Measurements from ENCODE around the gene SLC5A10. TPM values are rescaled to one million over a fixed set of nuclear protein-coding genes. Genes with fewer than 3 reads are reported as not detected.

SLC5A10 gene
- total RNA-seq, 1 experiment from 2014 or later: not detected

DNA sequence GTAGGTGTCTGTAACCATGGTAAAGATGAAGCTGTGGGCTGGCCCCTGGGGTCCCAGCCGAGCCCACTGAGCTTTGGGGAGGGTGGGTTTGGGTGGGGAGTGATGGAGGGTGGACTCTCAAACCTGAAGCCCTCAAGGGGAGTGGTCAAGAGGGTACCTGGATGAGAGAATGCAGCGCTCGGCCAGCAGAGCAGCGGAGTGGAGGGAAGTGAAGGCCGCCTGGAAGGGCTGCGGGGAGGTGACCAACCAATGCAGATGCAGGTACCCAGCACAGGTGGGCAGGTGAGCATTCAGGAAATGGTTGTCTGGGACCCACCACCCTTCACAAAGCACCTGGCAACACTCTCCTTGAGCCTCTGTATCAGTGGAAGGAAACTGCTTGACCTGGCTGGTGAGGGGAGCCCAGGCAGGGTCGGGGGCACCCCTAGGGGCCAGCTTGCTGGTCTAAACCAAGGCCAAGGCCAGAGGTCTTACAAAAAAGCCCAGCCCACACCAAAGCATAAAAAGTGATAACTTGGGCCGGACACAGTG, 3.4 kb upstream of the SLC5A10 start:
- H3K18ac ChIP-seq (ENCODE audit: insufficient read length, low read depth, low read length): no peak overlapping the region
- no peak overlapping the region for H4K5ac ChIP-seq (ENCODE audit: insufficient read length, low read depth, low read length)
- WGBS (ENCODE audit: extremely low coverage, insufficient read length, low lambda C conversion rate): no CpG with 5 or more reads among the region's 8 CpGs
- Mint-ChIP-seq H3K27me3 (ENCODE audit: low read depth) (no peaks in the 10 kb centered on the region; the same call in none of the 2 replicates), H3K36me3 (ENCODE audit: insufficient read depth in 1 of 3, low read depth in 3 of 3) (no peaks in the 10 kb centered on the region; a peak in 1 of 7 replicates), H3K9me3 (no peaks in the 10 kb centered on the region), H3K4me1 (peaks cover 9 to 12% of the 10 kb centered on the region in 2 experiments), H3K27ac (no peak overlapping the region), H3K4me3 (no peak overlapping the region)
- no peaks in the 10 kb centered on the region for H3K9me3 ChIP-seq (ENCODE audit: control insufficient read depth, low read depth, low read length)
- H3K27me3 ChIP-seq (ENCODE audit: insufficient read depth, low read length): no peaks in the 10 kb centered on the region
- H3K79me2 ChIP-seq (ENCODE audit: insufficient read depth, low read length): no peaks in the 10 kb centered on the region
- no peak overlapping the region for H2AK5ac ChIP-seq (ENCODE audit: insufficient read length, low read length)
- no peak overlapping the region for H2BK12ac ChIP-seq (ENCODE audit: insufficient read length, low read depth, low read length)
- TF ChIP-seq, protein P1, sequence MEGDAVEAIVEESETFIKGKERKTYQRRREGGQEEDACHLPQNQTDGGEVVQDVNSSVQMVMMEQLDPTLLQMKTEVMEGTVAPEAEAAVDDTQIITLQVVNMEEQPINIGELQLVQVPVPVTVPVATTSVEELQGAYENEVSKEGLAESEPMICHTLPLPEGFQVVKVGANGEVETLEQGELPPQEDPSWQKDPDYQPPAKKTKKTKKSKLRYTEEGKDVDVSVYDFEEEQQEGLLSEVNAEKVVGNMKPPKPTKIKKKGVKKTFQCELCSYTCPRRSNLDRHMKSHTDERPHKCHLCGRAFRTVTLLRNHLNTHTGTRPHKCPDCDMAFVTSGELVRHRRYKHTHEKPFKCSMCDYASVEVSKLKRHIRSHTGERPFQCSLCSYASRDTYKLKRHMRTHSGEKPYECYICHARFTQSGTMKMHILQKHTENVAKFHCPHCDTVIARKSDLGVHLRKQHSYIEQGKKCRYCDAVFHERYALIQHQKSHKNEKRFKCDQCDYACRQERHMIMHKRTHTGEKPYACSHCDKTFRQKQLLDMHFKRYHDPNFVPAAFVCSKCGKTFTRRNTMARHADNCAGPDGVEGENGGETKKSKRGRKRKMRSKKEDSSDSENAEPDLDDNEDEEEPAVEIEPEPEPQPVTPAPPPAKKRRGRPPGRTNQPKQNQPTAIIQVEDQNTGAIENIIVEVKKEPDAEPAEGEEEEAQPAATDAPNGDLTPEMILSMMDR (conservative IDR thresholded peaks at IDR 0.05): no peak
- no peak overlapping the region for H4K91ac ChIP-seq (ENCODE audit: insufficient read length, low read depth, low read length)
- H4K20me1 ChIP-seq (ENCODE audit: control insufficient read depth, insufficient read depth, insufficient read length): no peaks in the 10 kb centered on the region
- H3K9ac ChIP-seq (ENCODE audit: extremely low read depth, insufficient read length, low read length): no peak overlapping the region
- no peaks in the 10 kb centered on the region for H3K79me1 ChIP-seq (ENCODE audit: insufficient read depth, low read depth, low read length, poor library complexity, severe bottlenecking)
- no peak overlapping the region for H2BK120ac ChIP-seq (ENCODE audit: low read depth, low read length, poor library complexity, severe bottlenecking)
- no peaks in the 10 kb centered on the region for H3K4me1 ChIP-seq (ENCODE audit: insufficient read depth, low read length)
- H3K56ac ChIP-seq (ENCODE audit: insufficient read length, low read depth, low read length): no peak overlapping the region
- no peak overlapping the region for H3K4me2 ChIP-seq (ENCODE audit: insufficient read depth, insufficient read length, low read length)
- H4K8ac ChIP-seq (replicated peaks; ENCODE audit: insufficient read length, low read depth, low read length): no peak overlapping the region
- H2BK20ac ChIP-seq (ENCODE audit: low read depth, low read length, poor library complexity, severe bottlenecking): no peak overlapping the region
- no peak overlapping the region for H3K14ac ChIP-seq (ENCODE audit: insufficient read depth, low read length)
- no peak overlapping the region for H3K27ac ChIP-seq (ENCODE audit: insufficient read length, low read depth, low read length)
- no peak overlapping the region for H3K4ac ChIP-seq (ENCODE audit: low read depth, low read length)
- no peak overlapping the region for H3T11ph ChIP-seq (ENCODE audit: low read length)
- no peak overlapping the region for H2BK15ac ChIP-seq (ENCODE audit: low read depth, low read length)
- no peaks in the 10 kb centered on the region for H3K23me2 ChIP-seq (ENCODE audit: insufficient read length, low read depth, low read length, poor library complexity, severe bottlenecking)
- H3K23ac ChIP-seq (ENCODE audit: insufficient read length, low read depth, low read length): no peak overlapping the region
- no peak overlapping the region for H2BK5ac ChIP-seq (ENCODE audit: insufficient read length, low read length)
- DNase-seq: no peak
- H2AFZ ChIP-seq (ENCODE audit: low read length): no peak overlapping the region
